LNCaP clone FGC (cell line): Measurements from ENCODE around the gene TXNRD1.

Experiments used
- DNase-seq: peaks from one replicate; pipeline ENCODE4 v3.0.0-alpha.2; 2011; ENCODE audit warnings: low read depth
- H3K4me3 ChIP-seq: 2 replicates; pipeline ENCODE4 v1.5.1; 2011; ENCODE audit warnings: mild to moderate bottlenecking, low read depth, low read length, control low read depth
- CTCF ChIP-seq: IDR thresholded peaks from 2 replicates; pipeline ENCODE4 v1.5.1; 2012; ENCODE audit warnings: mild to moderate bottlenecking; ENCODE audit not compliant: control insufficient read depth, insufficient read depth; ENCODE audit errors: extremely low read depth

Gene TXNRD1

GRCh38 chr12:104237930-104238329 lies 22.4 kb downstream of the TXNRD1 start:
- DNase-seq: no peak
- no peak overlapping the region for H3K4me3 ChIP-seq
- TF ChIP-seq CTCF: no peak

DNA sequence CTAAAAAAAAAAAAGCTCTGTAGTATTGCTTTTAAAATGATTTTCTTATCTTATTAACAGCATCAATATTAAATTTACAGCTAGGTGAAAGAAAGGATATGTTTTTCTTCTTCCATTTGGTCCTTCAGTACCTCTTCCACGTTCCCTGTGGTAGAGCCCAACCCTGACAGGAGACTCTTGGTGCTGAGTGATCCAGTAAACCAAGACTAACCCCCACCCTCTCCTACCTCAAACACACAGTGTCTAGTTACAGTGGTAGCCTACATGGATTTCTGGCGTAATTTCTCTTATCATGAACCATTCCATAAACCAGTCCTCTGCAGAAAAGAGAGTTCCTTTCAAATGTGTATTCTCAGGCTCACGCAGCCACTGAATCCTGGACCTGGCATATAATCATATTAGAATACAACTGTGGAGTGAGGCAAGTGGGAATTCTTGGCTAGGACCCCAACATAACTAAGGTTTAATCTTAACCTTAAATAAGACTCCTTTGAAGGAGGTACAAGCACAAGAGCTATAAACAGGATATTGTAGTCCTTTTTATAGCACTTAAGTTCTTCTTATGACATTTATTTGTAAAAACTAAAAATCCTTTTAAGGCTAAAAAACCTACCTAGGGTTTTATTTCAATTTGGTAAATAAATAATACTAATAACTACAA lies 27.1 kb downstream of the TXNRD1 start:
- H3K4me3 ChIP-seq: no peak overlapping the region
- no peak for DNase-seq
- TF ChIP-seq CTCF: no peak

DNA sequence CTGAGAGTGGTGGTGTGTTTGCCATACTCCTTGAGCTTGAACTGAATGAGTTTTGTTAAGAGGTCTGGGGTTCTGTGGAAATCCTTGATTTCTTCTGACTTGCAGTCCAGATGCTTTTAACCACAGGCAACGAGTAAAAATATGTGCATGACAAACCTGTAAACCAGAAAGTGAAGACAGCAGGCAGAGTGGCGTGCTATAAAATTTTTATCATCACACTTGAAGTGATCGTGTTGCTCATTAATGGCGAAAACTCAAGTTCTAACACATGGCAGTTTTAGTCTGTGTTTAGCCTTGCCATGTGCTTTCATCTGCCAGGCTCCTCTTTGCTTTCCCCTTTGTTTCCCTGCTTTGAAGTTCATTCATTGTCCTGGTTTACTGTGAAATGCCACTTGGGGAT lies 28.0 kb downstream of the TXNRD1 start:
- TF ChIP-seq CTCF: no peak
- DNase-seq: no peak
- H3K4me3 ChIP-seq: no peak overlapping the region

DNA sequence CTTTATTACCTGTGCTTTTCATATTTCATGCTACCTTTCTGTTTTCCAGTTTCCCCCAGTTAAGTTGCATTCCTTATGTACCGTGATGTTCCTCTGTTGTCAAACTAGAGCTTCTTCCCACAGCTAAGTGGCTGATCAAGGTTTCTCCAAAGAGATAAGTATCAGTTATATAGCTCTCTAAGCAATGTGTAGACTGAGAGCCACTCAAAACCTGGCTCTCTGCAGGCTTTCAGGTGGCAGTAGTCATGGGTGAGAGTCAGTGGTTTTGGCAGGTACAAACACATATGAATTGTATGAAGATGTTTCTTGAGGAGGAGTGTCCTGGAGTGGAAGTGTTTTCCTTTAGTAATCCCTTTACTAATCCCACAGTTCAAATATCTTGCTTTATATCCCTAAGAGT lies 28.4 kb downstream of the TXNRD1 start:
- DNase-seq: no peak
- no peak for TF ChIP-seq CTCF
- no peak overlapping the region for H3K4me3 ChIP-seq

DNA sequence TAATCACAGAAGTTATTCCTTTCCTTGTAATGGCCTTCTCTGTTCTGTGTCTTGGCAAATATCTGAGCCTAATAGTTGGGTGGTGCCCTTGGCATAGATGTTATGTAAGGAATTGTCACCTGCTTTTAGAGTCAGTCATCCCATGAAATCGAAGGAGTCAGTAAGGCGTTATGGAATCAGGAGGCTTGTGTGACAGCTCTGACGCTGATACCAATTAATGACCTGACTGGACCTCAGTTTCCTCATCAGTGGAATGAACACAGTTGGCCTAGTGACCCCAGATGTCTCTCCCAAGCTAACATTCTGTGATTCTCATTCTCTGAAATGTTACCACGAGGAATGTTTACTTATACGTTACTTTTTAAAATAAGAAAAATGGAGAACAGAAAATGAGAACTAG lies 32.1 kb downstream of the TXNRD1 start:
- H3K4me3 ChIP-seq: no peak overlapping the region
- no peak for DNase-seq
- no peak for TF ChIP-seq CTCF

DNA sequence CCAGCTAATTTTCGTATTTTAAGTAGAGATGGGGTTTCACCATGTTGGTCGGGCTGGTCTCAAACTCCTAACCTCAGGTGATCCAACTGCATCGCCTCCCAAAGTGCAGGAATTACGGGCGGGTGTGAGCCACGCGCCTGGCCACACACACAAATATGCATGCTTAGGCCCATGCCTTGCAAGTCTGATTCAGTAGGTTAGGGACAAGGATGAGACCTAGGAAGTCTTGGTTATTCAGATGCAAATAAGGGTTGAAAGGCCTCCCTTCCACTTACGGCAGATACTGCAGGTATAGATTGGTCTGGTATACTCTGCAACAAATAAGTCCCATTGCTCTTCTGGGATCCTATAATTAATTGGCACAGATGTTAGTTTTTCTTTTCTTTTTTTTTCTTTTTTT lies 32.9 kb downstream of the TXNRD1 start:
- DNase-seq: no peak
- TF ChIP-seq CTCF: no peak
- H3K4me3 ChIP-seq: no peak overlapping the region

DNA sequence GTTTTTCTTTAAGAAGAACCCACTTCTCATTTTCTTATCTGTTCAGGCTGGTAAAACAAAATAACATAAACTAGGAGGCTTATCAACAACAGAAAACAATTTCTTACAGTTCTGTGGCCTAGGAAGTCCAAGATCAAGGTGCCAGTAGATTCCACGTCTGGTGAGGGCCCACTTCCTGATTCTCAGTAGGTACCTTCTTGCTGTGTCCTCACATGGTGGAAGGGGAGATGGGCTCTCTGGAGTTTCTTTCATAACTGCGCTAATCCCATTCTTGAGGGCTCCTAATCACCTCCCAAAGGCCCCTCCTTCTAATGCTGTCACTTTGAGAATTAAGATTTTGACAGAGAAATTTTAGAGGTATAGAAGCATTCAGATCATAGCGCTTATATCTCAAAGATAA lies 33.4 kb downstream of the TXNRD1 start:
- no peak for TF ChIP-seq CTCF
- DNase-seq: no peak
- no peak overlapping the region for H3K4me3 ChIP-seq
